Cerebellar cortex (tissue), 1 donor: ENCODE measurements around the gene RAPGEF1.

Experiments
- DNase-seq: peaks from one replicate; pipeline ENCODE4 v3.0.0-alpha.2; 2015; ENCODE audit warnings: low spot score

RAPGEF1 gene

GRCh38 chr9:131642496-131643083 lies 97.3 kb downstream of the RAPGEF1 start:
- DNase-seq: no peak

GRCh38 chr9:131641618-131642495 lies 98.0 kb downstream of the RAPGEF1 start:
- peak; percentile 18 for DNase-seq

- DNase-seq: peak; percentile 43
These were observed 99.3 kb downstream of the RAPGEF1 start for GRCh38 chr9:131640438-131641137.

GRCh38 chr9:131639769-131640437 lies 100.0 kb downstream of the RAPGEF1 start:
- peak; percentile 42 for DNase-seq

GRCh38 chr9:131636593-131636992 lies 103.3 kb downstream of the RAPGEF1 start:
- no peak for DNase-seq

- DNase-seq: no peak
These were observed 104.0 kb downstream of the RAPGEF1 start for GRCh38 chr9:131635892-131636291.

GRCh38 chr9:131635285-131635684 lies 104.6 kb downstream of the RAPGEF1 start:
- no peak for DNase-seq

GRCh38 chr9:131633491-131634031 lies 106.3 kb downstream of the RAPGEF1 start:
- no peak for DNase-seq

GRCh38 chr9:131631306-131631705 lies 108.6 kb downstream of the RAPGEF1 start:
- DNase-seq: no peak

GRCh38 chr9:131630205-131630831 lies 109.6 kb downstream of the RAPGEF1 start:
- DNase-seq: no peak

- no peak for DNase-seq
These were observed 110.1 kb downstream of the RAPGEF1 start for GRCh38 chr9:131629825-131630204.

- DNase-seq: no peak
These were observed 110.7 kb downstream of the RAPGEF1 start for GRCh38 chr9:131629226-131629500.

GRCh38 chr9:131628459-131629225 lies 111.2 kb downstream of the RAPGEF1 start:
- no peak for DNase-seq

- no peak for DNase-seq
These were observed 112.0 kb downstream of the RAPGEF1 start for GRCh38 chr9:131627648-131628458.

- no peak for DNase-seq
These were observed 112.6 kb downstream of the RAPGEF1 start for GRCh38 chr9:131627326-131627647.

- DNase-seq: no peak
These were observed 113.8 kb downstream of the RAPGEF1 start for GRCh38 chr9:131625790-131626670.

GRCh38 chr9:131625508-131625787 lies 114.4 kb downstream of the RAPGEF1 start:
- no peak for DNase-seq

GRCh38 chr9:131624636-131625507 lies 115.0 kb downstream of the RAPGEF1 start:
- peak; percentile 92 for DNase-seq
